Measurements from ENCODE around the gene AIRE. TPM values are rescaled to one million over a fixed set of nuclear protein-coding genes. Genes with fewer than 3 reads are reported as not detected.

AIRE gene
- total RNA-seq, 1 donor from 2014 or later, result 0.75 TPM

DNA sequence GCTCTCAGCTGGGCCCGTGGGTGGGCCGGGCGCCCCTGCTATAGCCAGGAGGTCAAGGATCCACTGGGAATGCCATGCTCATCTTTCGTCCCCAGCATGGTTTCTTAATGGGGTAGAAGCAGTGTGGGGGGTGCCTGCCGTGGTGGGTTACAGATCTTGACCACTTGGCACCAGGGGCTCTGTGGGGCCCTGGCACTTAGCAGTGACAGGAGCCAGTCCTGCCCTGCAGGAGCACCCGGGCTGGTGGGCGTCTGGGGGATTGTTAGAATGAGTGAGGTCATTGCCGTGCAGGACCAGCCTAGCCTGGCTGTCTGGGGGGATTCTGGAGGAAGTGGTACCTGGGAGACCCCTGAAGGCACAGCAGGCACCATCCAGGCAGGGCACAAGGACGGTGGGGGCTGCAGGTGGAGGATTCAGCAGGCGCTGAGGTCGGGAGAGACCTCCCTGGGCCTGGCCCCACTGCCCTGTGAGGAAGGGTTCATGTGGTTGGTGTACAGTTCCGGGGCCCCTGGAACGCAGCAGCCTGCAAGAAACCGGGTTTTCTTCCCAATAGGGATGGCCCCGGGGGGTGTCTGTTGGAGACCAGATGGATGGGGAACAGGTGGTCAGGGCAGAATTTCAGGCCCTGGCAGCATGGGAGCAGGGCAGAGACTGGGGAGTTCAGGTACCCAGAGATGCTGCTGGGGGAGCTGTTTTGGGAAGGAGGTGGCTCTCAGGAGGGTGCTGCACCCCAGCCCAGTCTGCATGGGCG is 4.8 kb downstream of the AIRE start:
- Histone ChIP-seq H3K9me3 (no peaks in the 10 kb centered on the region), H3K27me3 (no peaks in the 10 kb centered on the region), H3K4me3 (no peak overlapping the region), H3K27ac (no peak overlapping the region), H3K4me1 (peaks cover 0 to 6% of the 10 kb centered on the region in 2 donors), H3K36me3 (no peaks in the 10 kb centered on the region)
- intact Hi-C loops (cut with DNase I), result no loop called here
- TF ChIP-seq, protein P1, sequence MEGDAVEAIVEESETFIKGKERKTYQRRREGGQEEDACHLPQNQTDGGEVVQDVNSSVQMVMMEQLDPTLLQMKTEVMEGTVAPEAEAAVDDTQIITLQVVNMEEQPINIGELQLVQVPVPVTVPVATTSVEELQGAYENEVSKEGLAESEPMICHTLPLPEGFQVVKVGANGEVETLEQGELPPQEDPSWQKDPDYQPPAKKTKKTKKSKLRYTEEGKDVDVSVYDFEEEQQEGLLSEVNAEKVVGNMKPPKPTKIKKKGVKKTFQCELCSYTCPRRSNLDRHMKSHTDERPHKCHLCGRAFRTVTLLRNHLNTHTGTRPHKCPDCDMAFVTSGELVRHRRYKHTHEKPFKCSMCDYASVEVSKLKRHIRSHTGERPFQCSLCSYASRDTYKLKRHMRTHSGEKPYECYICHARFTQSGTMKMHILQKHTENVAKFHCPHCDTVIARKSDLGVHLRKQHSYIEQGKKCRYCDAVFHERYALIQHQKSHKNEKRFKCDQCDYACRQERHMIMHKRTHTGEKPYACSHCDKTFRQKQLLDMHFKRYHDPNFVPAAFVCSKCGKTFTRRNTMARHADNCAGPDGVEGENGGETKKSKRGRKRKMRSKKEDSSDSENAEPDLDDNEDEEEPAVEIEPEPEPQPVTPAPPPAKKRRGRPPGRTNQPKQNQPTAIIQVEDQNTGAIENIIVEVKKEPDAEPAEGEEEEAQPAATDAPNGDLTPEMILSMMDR (IDR thresholded peaks at IDR 0.05), result no peak
- DNase-seq (ENCODE audit: low spot score in 2 of 2), result no peak

DNA sequence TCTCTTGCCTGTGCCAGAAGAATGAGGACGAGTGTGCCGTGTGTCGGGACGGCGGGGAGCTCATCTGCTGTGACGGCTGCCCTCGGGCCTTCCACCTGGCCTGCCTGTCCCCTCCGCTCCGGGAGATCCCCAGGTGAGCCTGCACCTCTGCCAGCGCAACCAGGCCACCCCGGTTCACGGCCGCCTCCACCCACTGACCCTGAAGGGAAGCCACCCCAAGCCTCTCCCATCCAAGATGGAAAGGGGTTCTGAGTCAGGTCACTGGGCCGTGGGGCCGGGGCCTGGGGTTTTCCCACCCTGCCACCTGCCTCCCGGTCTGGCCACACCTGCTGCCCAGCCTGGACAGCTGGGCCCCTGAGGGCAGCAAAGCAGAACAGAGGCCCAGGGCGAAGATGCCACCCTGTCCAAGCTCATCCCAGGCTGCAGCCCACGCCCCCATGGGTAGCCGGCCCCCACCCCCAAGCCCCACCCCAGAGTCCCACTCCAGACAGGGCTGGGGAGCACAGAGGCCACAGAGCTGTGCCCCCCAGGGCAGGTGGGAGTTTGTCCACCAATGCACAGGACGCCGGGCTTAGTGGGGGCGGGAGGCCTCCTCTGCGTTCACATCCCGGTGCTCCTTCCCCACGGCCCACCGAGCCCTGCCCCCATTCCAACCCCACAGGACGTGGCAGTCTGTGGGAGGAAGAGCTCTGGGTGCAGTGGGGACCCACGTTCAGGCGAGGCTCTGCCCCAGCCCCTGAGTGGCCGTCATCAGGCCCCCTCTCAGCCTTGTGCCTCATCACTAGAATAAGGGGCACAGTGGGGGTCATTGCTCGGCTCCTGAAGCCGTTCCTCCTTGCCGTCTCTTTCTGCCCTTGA is 5.6 kb downstream of the AIRE start:
- intact Hi-C loops (cut with DNase I), result no loop called here
- no peak overlapping the region for H3K27ac ChIP-seq
- no peaks in the 10 kb centered on the region for H3K9me3 ChIP-seq
- TF ChIP-seq, protein P1 (IDR thresholded peaks at IDR 0.05), result no peak
- H3K4me1 ChIP-seq, result peaks cover 0 to 6% of the 10 kb centered on the region in 2 donors
- H3K4me3 ChIP-seq, result no peak overlapping the region
- DNase-seq (ENCODE audit: low spot score in 2 of 2), result no peak
- H3K27me3 ChIP-seq, result no peaks in the 10 kb centered on the region
- no peaks in the 10 kb centered on the region for H3K36me3 ChIP-seq

DNA sequence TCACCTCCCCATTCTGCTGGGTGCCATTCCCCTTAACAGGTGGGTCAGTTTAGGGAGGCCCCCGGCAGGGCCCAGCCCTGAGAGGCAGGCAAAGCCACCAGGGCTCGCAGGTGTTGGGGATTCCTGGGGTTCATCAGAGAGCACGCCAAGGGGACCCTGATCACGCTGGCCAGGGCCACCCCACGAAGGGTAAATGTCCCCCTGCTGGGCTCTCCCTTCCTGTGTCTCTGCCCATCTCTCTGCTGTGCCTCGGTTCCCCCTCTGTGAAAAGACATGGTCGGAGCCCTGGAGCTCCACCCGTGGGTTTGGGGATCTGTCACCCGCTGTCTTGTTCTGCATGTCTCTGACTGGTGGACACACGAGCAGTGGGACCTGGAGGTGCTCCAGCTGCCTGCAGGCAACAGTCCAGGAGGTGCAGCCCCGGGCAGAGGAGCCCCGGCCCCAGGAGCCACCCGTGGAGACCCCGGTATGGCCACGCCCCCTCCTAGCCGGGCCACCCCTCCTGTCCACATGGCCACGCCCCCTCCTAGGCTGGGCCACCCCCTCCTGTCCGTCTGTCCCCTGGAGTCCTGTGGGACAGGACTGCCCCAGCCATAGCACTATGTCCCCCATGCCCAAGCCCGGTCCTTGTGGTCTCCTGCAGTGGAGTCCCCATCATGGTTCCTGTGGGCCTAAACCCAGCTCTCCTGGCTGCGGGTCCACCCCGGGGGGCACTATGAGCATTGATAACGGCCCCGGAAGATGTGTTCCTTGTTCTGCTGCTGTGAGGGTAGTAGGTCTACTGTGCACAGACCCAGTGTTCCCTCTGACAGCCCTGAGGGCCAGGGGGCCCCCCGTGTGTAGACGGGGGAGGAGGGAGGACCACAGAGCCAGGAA is 6.5 kb downstream of the AIRE start:
- no peak overlapping the region for H3K4me3 ChIP-seq
- DNase-seq (ENCODE audit: low spot score in 2 of 2), result no peak
- no peaks in the 10 kb centered on the region for H3K27me3 ChIP-seq
- H3K9me3 ChIP-seq, result no peaks in the 10 kb centered on the region
- H3K36me3 ChIP-seq, result no peaks in the 10 kb centered on the region
- H3K27ac ChIP-seq, result no peak overlapping the region
- intact Hi-C loops (cut with DNase I), result no loop called here
- TF ChIP-seq, protein P1 (IDR thresholded peaks at IDR 0.05), result no peak
- H3K4me1 ChIP-seq, result peaks cover 0 to 6% of the 10 kb centered on the region in 2 donors

DNA sequence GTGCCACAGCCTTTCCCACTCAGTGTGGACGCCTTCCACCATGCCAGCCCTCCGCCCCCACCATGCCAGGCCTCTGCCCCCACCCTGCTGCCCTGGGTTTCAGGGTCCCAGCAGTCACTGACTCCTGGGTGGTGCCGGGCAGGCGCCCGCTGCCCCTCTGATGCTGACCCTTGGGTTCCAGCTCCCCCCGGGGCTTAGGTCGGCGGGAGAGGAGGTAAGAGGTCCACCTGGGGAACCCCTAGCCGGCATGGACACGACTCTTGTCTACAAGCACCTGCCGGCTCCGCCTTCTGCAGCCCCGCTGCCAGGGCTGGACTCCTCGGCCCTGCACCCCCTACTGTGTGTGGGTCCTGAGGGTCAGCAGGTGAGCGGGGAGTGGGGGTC is 7.1 kb downstream of the AIRE start:
- H3K27me3 ChIP-seq, result no peaks in the 10 kb centered on the region
- peaks cover 0 to 8% of the 10 kb centered on the region in 2 donors for H3K4me1 ChIP-seq
- H3K27ac ChIP-seq, result no peak overlapping the region
- DNase-seq (ENCODE audit: low spot score in 2 of 2), result no peak
- no peak overlapping the region for H3K4me3 ChIP-seq
- H3K9me3 ChIP-seq, result no peaks in the 10 kb centered on the region
- TF ChIP-seq, protein P1 (IDR thresholded peaks at IDR 0.05), result no peak
- H3K36me3 ChIP-seq, result no peaks in the 10 kb centered on the region
- intact Hi-C loops (cut with DNase I), result no loop called here

DNA sequence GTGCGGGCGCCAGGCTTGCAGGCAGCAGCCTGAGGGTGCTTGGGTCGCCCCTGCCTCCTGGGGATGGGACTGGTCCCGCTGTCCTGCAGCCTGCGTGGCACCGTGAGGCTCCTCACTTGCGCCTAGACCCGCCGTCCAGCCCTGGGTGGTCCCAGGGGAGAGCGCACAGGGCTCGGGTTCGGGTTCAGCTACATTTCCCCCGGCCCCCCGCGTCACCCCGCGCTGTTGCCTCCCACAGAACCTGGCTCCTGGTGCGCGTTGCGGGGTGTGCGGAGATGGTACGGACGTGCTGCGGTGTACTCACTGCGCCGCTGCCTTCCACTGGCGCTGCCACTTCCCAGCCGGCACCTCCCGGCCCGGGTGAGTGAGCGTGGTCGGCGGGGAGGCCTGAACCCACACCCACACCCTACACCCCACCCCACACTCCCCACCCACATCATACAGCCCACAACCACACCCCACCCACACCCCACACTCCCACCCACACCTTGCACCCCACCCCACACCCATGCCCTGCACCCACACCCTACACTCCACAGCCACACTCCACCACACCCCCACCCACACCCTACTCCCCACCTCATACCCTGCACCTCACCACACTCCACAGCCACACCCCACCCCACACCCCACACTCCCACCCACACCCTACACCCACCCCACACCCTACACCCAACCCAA is 8.0 kb downstream of the AIRE start:
- TF ChIP-seq, protein P1 (IDR thresholded peaks at IDR 0.05), result no peak
- H3K27ac ChIP-seq, result no peak overlapping the region
- DNase-seq (ENCODE audit: low spot score in 2 of 2), result no peak
- H3K4me1 ChIP-seq, result peaks cover 0 to 10% of the 10 kb centered on the region in 2 donors
- no peaks in the 10 kb centered on the region for H3K36me3 ChIP-seq
- no peak overlapping the region for H3K4me3 ChIP-seq
- intact Hi-C loops (cut with DNase I), result no loop called here
- no peaks in the 10 kb centered on the region for H3K9me3 ChIP-seq
- no peaks in the 10 kb centered on the region for H3K27me3 ChIP-seq
